Hepatocyte (in vitro differentiated cells): ENCODE measurements around the gene DMD. TPM values are rescaled to one million over a fixed set of nuclear protein-coding genes. Genes with fewer than 3 reads are reported as not detected.
A peak's percentile ranks its signal among the peaks of the same experiment; 100 is the strongest.

Source experiments
- DNase-seq: peaks from one replicate; pipeline ENCODE4 v3.0.0-alpha.2; 2016; ENCODE audit warnings: low spot score
- H2AFZ ChIP-seq: fragments of 200-600 bp; sonication (generic); 2 replicates; pipeline ENCODE4 v1.6.0; 2016; ENCODE audit warnings: antibody characterized with exemption, mild to moderate bottlenecking
- H3K27ac ChIP-seq: fragments of 200-600 bp; sonication (generic); 2 replicates; pipeline ENCODE4 v1.5.1; 2016; ENCODE audit warnings: mild to moderate bottlenecking
- H3K27me3 ChIP-seq: fragments of 200-600 bp; sonication (generic); 2 replicates; pipeline ENCODE4 v1.6.1; 2016
- H3K36me3 ChIP-seq: fragments of 200-600 bp; sonication (generic); replicated peaks from 2 replicates; pipeline ENCODE4 v1.5.1; 2016; ENCODE audit warnings: low read depth; ENCODE audit not compliant: insufficient read depth
- H3K4me1 ChIP-seq: fragments of 200-600 bp; sonication (generic); 2 replicates; pipeline ENCODE4 v1.5.1; 2016; ENCODE audit warnings: mild to moderate bottlenecking, moderate library complexity; ENCODE audit not compliant: insufficient read depth
- H3K4me2 ChIP-seq: fragments of 200-600 bp; sonication (generic); 2 replicates; pipeline ENCODE4 v1.6.0; 2016
- H3K4me3 ChIP-seq: fragments of 200-600 bp; sonication (generic); 2 replicates; pipeline ENCODE4 v1.5.1; 2016; ENCODE audit warnings: mild to moderate bottlenecking
- H3K79me2 ChIP-seq: fragments of 200-600 bp; sonication (generic); 2 replicates; pipeline ENCODE4 v1.6.0; 2017; ENCODE audit warnings: mild to moderate bottlenecking
- H3K9me2 ChIP-seq: fragments of 200-600 bp; sonication (generic); replicated peaks from 2 replicates; pipeline ENCODE4 v1.6.0; 2017; ENCODE audit warnings: mild to moderate bottlenecking; ENCODE audit not compliant: insufficient read depth
- H3K9me3 ChIP-seq: fragments of 200-600 bp; sonication (generic); 2 replicates; pipeline ENCODE4 v1.5.1; 2016; ENCODE audit warnings: low read depth, mild to moderate bottlenecking
- H4K20me1 ChIP-seq: fragments of 200-600 bp; sonication (generic); 2 replicates; pipeline ENCODE4 v1.6.0; 2016; ENCODE audit warnings: mild to moderate bottlenecking; ENCODE audit not compliant: insufficient read depth, poor library complexity, severe bottlenecking
- CTCF ChIP-seq: fragments of 200-600 bp; sonication (generic); IDR thresholded peaks from 2 replicates; pipeline ENCODE4 v1.5.1; 2016; ENCODE audit warnings: antibody characterized with exemption, mild to moderate bottlenecking; ENCODE audit not compliant: poor library complexity
- EZH2 ChIP-seq: fragments of 200-600 bp; sonication (generic); IDR thresholded peaks from 2 replicates; pipeline ENCODE4 v1.6.1; 2016; ENCODE audit warnings: antibody characterized with exemption, mild to moderate bottlenecking, borderline replicate concordance
- EZH2phosphoT487 ChIP-seq: fragments of 200-600 bp; sonication (generic); IDR thresholded peaks from one replicate; pipeline ENCODE4 v1.6.1; 2018; ENCODE audit warnings: antibody characterized with exemption, mild to moderate bottlenecking, low read depth, moderate library complexity; ENCODE audit not compliant: unreplicated experiment, severe bottlenecking
- WGBS: methylation state at CpG from one replicate; pipeline ENCODE4 v1.1.6; 2016; ENCODE audit warnings: low lambda C conversion rate; ENCODE audit errors: missing lambda C conversion rate; 5-methylcytosine and 5-hydroxymethylcytosine counted together
- polyA plus RNA-seq: library from polyadenylated mRNA; unstranded; fragments of >200 nt; fragmentation: Nextera tagmentation; extraction: Ambion mirVana; gene quantifications from 2 replicates; pipeline ENCODE4 v1.2.1, GENCODE V29; 2016
- total RNA-seq: library from RNA; depleted of rRNA; stranded (reverse); fragments of >200 nt; gene quantifications from 2 replicates; pipeline ENCODE4 v1.2.3, GENCODE V29; 2014

Gene DMD
- total and polyA plus RNA-seq, 2 experiments from 2014 or later, result 14.2 to 27.8 TPM

GRCh38 chrX:31717474-31717873 lies 1493.9 kb downstream of the DMD start:
- H3K27ac ChIP-seq, result no peak overlapping the region
- WGBS, result 63% methylated on average over 2 of the region's 2 CpGs

DNA sequence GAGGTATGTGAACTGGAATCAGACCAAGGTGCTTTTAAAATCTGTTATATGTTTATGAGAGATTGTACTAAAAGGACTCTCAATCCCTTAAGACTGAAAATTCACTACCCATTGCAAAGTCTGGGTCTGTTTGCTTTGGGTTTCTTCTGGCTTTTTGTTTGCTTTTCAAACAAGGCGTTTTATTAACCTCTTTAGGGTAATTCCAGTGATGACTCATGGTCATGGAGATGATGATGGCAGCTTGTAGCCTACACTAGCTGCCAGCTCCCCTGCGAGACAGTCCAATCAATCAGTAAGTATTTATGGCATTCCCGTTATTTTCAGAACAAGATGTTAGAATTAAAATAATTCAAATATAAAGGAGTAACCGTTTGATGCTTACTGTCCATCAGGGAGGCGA lies 1495.7 kb downstream of the DMD start:
- H3K9me3 ChIP-seq, result no peaks in the 10 kb centered on the region

More at GRCh38 chrX:31717474-31717873, 1493.9 kb downstream of the DMD start:
- H3K4me2 ChIP-seq, result no peak overlapping the region
- no peak for TF ChIP-seq EZH2
- no peak for TF ChIP-seq CTCF
- no peak for TF ChIP-seq EZH2phosphoT487
- H3K4me3 ChIP-seq, result no peak overlapping the region
- no peaks in the 10 kb centered on the region for H4K20me1 ChIP-seq
- no peaks in the 10 kb centered on the region for H3K36me3 ChIP-seq
- no peaks in the 10 kb centered on the region for H3K27me3 ChIP-seq
- no peaks in the 10 kb centered on the region for H3K4me1 ChIP-seq
- H3K79me2 ChIP-seq, result no peaks in the 10 kb centered on the region
- no peak overlapping the region for H2AFZ ChIP-seq
- no peak for DNase-seq
- no peaks in the 10 kb centered on the region for H3K9me3 ChIP-seq
- H3K9me2 ChIP-seq, result no peaks in the 10 kb centered on the region

GRCh38 chrX:31714797-31715196 lies 1496.6 kb downstream of the DMD start:
- Histone ChIP-seq H3K4me2 (no peak overlapping the region), H3K4me3 (no peak overlapping the region), H3K9me3 (no peaks in the 10 kb centered on the region), H3K27ac (no peak overlapping the region), H3K79me2 (no peaks in the 10 kb centered on the region), H3K4me1 (no peaks in the 10 kb centered on the region), H3K9me2 (no peaks in the 10 kb centered on the region), H4K20me1 (no peaks in the 10 kb centered on the region), H3K36me3 (no peaks in the 10 kb centered on the region), H2AFZ (no peak overlapping the region), H3K27me3 (no peaks in the 10 kb centered on the region)
- no peak for TF ChIP-seq EZH2phosphoT487
- no peak for TF ChIP-seq EZH2
- TF ChIP-seq CTCF, result no peak
- WGBS, result 78% methylated on average over 3 of the region's 3 CpGs
- DNase-seq, result no peak

More for the DNA sequence above, 1495.7 kb downstream of the DMD start:
- Histone ChIP-seq H3K27me3 (no peaks in the 10 kb centered on the region), H3K27ac (no peak overlapping the region), H3K4me1 (no peaks in the 10 kb centered on the region), H4K20me1 (no peaks in the 10 kb centered on the region), H2AFZ (no peak overlapping the region), H3K4me3 (no peak overlapping the region), H3K79me2 (no peaks in the 10 kb centered on the region), H3K4me2 (no peak overlapping the region), H3K36me3 (no peaks in the 10 kb centered on the region), H3K9me2 (no peaks in the 10 kb centered on the region)
- WGBS, result 73% methylated on average over 5 of the region's 5 CpGs
- TF ChIP-seq EZH2phosphoT487 (no peak), EZH2 (no peak), CTCF (no peak)
- peak; percentile 23 for DNase-seq

GRCh38 chrX:31713120-31713519 lies 1498.2 kb downstream of the DMD start:
- Histone ChIP-seq H3K27ac (no peak overlapping the region), H3K9me2 (no peaks in the 10 kb centered on the region), H3K36me3 (no peaks in the 10 kb centered on the region), H3K4me2 (no peak overlapping the region), H2AFZ (no peak overlapping the region), H3K27me3 (no peaks in the 10 kb centered on the region), H3K79me2 (no peaks in the 10 kb centered on the region), H4K20me1 (no peaks in the 10 kb centered on the region), H3K4me3 (no peak overlapping the region), H3K4me1 (no peaks in the 10 kb centered on the region), H3K9me3 (no peaks in the 10 kb centered on the region)
- no peak for DNase-seq
- no peak for TF ChIP-seq CTCF
- TF ChIP-seq EZH2, result no peak
- TF ChIP-seq EZH2phosphoT487, result no peak
- 78% methylated on average over 1 of the region's 1 CpG for WGBS
